Measurements from ENCODE around the gene CBARP. TPM values are rescaled to one million over a fixed set of nuclear protein-coding genes. Genes with fewer than 3 reads are reported as not detected.
A peak's percentile ranks its signal among the peaks of the same experiment; 100 is the strongest.

Gene CBARP
- total and polyA plus RNA-seq, 2 of the 13 experiments (the other 11 are each of a cell fraction or from before 2014, with no cell fraction given) = 1.2 to 1.4 TPM

- peak; percentile 81 for TF ChIP-seq NCOR1 (IDR thresholded peaks at IDR 0.05; ENCODE audit: borderline replicate concordance, low read length)
- TF ChIP-seq, protein P1, sequence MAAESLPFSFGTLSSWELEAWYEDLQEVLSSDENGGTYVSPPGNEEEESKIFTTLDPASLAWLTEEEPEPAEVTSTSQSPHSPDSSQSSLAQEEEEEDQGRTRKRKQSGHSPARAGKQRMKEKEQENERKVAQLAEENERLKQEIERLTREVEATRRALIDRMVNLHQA (CRISPR knock-in tag; IDR thresholded peaks at IDR 0.05) = no peak
- TF ChIP-seq TCF7 (IDR thresholded peaks at IDR 0.05; ENCODE audit: low read depth) = no peak
- no peak for TF ChIP-seq JDP2 (CRISPR knock-in tag; IDR thresholded peaks at IDR 0.05; ENCODE audit: borderline replicate concordance)
- no peak for TF ChIP-seq BATF2 (CRISPR knock-in tag; IDR thresholded peaks at IDR 0.05)
- no peak for TF ChIP-seq ZFP90 (CRISPR knock-in tag; IDR thresholded peaks at IDR 0.05; ENCODE audit: borderline replicate concordance)
- no peak for TF ChIP-seq DNMT3B (CRISPR knock-in tag; conservative IDR thresholded peaks at IDR 0.05)
- no peak for TF ChIP-seq ZNF264 (CRISPR knock-in tag; IDR thresholded peaks at IDR 0.05)
- no peak for TF ChIP-seq MAX (IDR thresholded peaks at IDR 0.05)
- TF ChIP-seq, protein P2, sequence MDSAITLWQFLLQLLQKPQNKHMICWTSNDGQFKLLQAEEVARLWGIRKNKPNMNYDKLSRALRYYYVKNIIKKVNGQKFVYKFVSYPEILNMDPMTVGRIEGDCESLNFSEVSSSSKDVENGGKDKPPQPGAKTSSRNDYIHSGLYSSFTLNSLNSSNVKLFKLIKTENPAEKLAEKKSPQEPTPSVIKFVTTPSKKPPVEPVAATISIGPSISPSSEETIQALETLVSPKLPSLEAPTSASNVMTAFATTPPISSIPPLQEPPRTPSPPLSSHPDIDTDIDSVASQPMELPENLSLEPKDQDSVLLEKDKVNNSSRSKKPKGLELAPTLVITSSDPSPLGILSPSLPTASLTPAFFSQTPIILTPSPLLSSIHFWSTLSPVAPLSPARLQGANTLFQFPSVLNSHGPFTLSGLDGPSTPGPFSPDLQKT (CRISPR knock-in tag; IDR thresholded peaks at IDR 0.05; ENCODE audit: borderline replicate concordance) = no peak
- TF ChIP-seq FOXK2 (IDR thresholded peaks at IDR 0.05) = no peak
- TF ChIP-seq SAFB2 (CRISPR knock-in tag; IDR thresholded peaks at IDR 0.05; ENCODE audit: borderline replicate concordance, low read depth) = no peak
- 0 out of 2 replicates have a peak, but pooled peaks have one; percentile 30 for TF ChIP-seq ARNTL (CRISPR knock-in tag; IDR thresholded peaks at IDR 0.05)
- peak; percentile 91 for TF ChIP-seq MED1 (CRISPR knock-in tag; IDR thresholded peaks at IDR 0.05)
- TF ChIP-seq SKI (IDR thresholded peaks at IDR 0.05; ENCODE audit: partially characterized antibody) = peak; percentile 41
- no peak for TF ChIP-seq GZF1 (CRISPR knock-in tag; IDR thresholded peaks at IDR 0.05)
- no peak for TF ChIP-seq NFE2 (CRISPR knock-in tag; IDR thresholded peaks at IDR 0.05)
- no peak for TF ChIP-seq ZNF260 (CRISPR knock-in tag; IDR thresholded peaks at IDR 0.05; ENCODE audit: borderline replicate concordance, low read depth)
- no peak for TF ChIP-seq ZNF703 (CRISPR knock-in tag; IDR thresholded peaks at IDR 0.05; ENCODE audit: borderline replicate concordance)
- no peak for TF ChIP-seq GMEB2 (CRISPR knock-in tag; IDR thresholded peaks at IDR 0.05; ENCODE audit: low read depth)
- TF ChIP-seq ZBTB42 (CRISPR knock-in tag; IDR thresholded peaks at IDR 0.05) = no peak
- TF ChIP-seq ZSCAN31 (CRISPR knock-in tag; IDR thresholded peaks at IDR 0.05; ENCODE audit: low read depth) = no peak
- no peak for TF ChIP-seq ZNF747 (CRISPR knock-in tag; IDR thresholded peaks at IDR 0.05; ENCODE audit: borderline replicate concordance)
- no peak for TF ChIP-seq KAT2B (IDR thresholded peaks at IDR 0.05; ENCODE audit: borderline replicate concordance, low read depth, low read length)
- no peak; the same call in 1 of the 2 replicates for TF ChIP-seq MIER3 (CRISPR knock-in tag; IDR thresholded peaks at IDR 0.05; ENCODE audit: borderline replicate concordance)
- TF ChIP-seq TBP (CRISPR knock-in tag; IDR thresholded peaks at IDR 0.05) = no peak
- TF ChIP-seq ZNF572 (CRISPR knock-in tag; IDR thresholded peaks at IDR 0.05) = no peak
- TF ChIP-seq ZNF460 (CRISPR knock-in tag; IDR thresholded peaks at IDR 0.05; ENCODE audit: borderline replicate concordance) = no peak
- TF ChIP-seq CBX5 (CRISPR knock-in tag; IDR thresholded peaks at IDR 0.05; ENCODE audit: borderline replicate concordance) = no peak
- no peak for TF ChIP-seq ZNF224 (CRISPR knock-in tag; IDR thresholded peaks at IDR 0.05)
Observed at GRCh38 chr19:1254530-1255185, 16.9 kb upstream of the CBARP start (continued).
